ENCODE measurements around the gene CHID1.

CHID1 gene

GRCh38 chr11:850775-851763, 59.5 kb downstream of the CHID1 start:
- no peak for TF ChIP-seq CTCF (IDR thresholded peaks at IDR 0.05; ENCODE audit: insufficient read depth, low read length, missing control alignments)
- ChIA-PET POLR2A (no interaction called here), CTCF (no interaction called here)
- peak overlapping the region; percentile 48 for H3K4me3 ChIP-seq (ENCODE audit: low read depth, low read length)
- no peak for DNase-seq (ENCODE audit: low read depth, low spot score)

GRCh38 chr11:849951-850774, 60.4 kb downstream of the CHID1 start:
- DNase-seq (ENCODE audit: low read depth, low spot score), result no peak

GRCh38 chr11:849104-849824, 61.3 kb downstream of the CHID1 start:
- no peak for TF ChIP-seq CTCF (IDR thresholded peaks at IDR 0.05; ENCODE audit: insufficient read depth, low read length, missing control alignments)
- ChIA-PET CTCF (interaction anchor here (0.7 to 3.5 kb wide), 9 partner anchors 10 to 726 kb away, joined by 3 to 58 read pairs (median 4); no protein-coding TSS in a partner anchor), POLR2A (interaction anchor here (0.6 kb wide), 1 partner anchor 26 kb away, joined by 3 read pairs; no protein-coding TSS in a partner anchor)
- H3K4me3 ChIP-seq (ENCODE audit: low read depth, low read length), result peak overlapping the region; percentile 48
- no peak for DNase-seq (ENCODE audit: low read depth, low spot score)

More at GRCh38 chr11:849951-850774, 60.4 kb downstream of the CHID1 start:
- peak overlapping the region; percentile 48 for H3K4me3 ChIP-seq (ENCODE audit: low read depth, low read length)
- CTCF ChIA-PET, result interaction anchor here (0.7 kb wide), 1 partner anchor 72 kb away, joined by 3 read pairs; no protein-coding TSS in a partner anchor
- POLR2A ChIA-PET, result interaction anchor here (0.6 kb wide), 1 partner anchor 25 kb away, joined by 3 read pairs; no protein-coding TSS in a partner anchor
- TF ChIP-seq CTCF (IDR thresholded peaks at IDR 0.05; ENCODE audit: insufficient read depth, low read length, missing control alignments), result no peak

GRCh38 chr11:848380-848931, 62.2 kb downstream of the CHID1 start:
- POLR2A ChIA-PET, result interaction anchor here (7.7 kb wide), 1 partner anchor 17 kb away, joined by 109 read pairs; the partner anchor contains the start of genes CD151 and CRACR2B
- no peak for DNase-seq (ENCODE audit: low read depth, low spot score)
- H3K4me3 ChIP-seq (ENCODE audit: low read depth, low read length), result no peak overlapping the region
- peak; percentile 94 for TF ChIP-seq CTCF (IDR thresholded peaks at IDR 0.05; ENCODE audit: insufficient read depth, low read length, missing control alignments)
- CTCF ChIA-PET, result interaction anchor here (0.5 to 3.5 kb wide), 11 partner anchors 11 to 726 kb away, joined by 3 to 58 read pairs (median 4); no protein-coding TSS in a partner anchor

GRCh38 chr11:847876-848275, 62.7 kb downstream of the CHID1 start:
- no peak for DNase-seq (ENCODE audit: low read depth, low spot score)
- H3K4me3 ChIP-seq (ENCODE audit: low read depth, low read length), result no peak overlapping the region
- CTCF ChIA-PET, result interaction anchor here (0.6 to 3.5 kb wide), 9 partner anchors 12 to 727 kb away, joined by 3 to 58 read pairs (median 4); no protein-coding TSS in a partner anchor
- peak; percentile 2 for TF ChIP-seq CTCF (IDR thresholded peaks at IDR 0.05; ENCODE audit: insufficient read depth, low read length, missing control alignments)
- POLR2A ChIA-PET, result interaction anchor here (1.0 to 7.7 kb wide), 2 partner anchors 16 to 57 kb away, joined by 3 to 109 read pairs; partner anchors contain the start of genes CD151 and CRACR2B
